ENCODE results near the gene HEY2. TPM values are rescaled to one million over a fixed set of nuclear protein-coding genes. Genes with fewer than 3 reads are reported as not detected.

HEY2 gene
- total RNA-seq, 2 experiments from 2014 or later = not detected

DNA sequence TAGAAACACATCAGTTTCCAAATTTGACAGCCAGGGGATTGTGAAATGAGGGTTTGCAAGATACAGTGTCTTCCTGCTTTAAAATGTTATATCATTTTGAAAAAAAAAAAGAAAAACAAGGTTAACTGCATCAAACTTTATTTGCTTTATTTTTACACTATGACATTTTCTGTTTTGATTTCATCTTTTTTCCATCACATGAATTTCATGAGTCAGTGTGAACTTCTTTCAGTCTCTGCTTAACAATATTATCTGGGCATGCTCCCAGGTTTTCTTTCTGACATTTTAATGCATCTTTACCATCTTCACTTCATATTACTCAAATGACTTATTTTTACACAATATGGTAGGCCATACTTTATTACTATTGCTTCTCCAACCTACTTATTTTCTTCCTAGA lies 43.2 kb downstream of the HEY2 start:
- H3K27ac Mint-ChIP-seq = peak overlapping the region; percentile 22
- no peak for DNase-seq

DNA sequence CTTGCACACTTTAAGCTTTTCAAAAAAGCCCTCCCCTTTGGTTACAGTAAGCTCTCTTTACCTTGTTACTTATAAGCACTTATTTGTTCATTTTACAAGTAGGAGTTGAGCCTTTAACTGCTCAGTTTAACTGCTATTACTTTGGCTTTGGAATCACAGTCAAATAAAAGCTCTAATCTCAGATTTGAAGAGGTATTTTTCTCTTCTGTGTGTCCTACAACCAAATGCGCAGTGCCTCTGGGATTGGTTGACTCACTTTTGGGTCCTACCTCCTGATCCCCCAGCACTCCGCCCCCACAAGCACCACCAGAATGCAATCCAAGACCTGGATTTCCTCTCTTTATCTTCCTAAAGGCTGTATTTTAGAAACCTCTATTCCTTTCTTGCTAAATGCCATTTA lies 43.8 kb downstream of the HEY2 start:
- DNase-seq = no peak
- Mint-ChIP-seq H3K4me3 (no peak overlapping the region), H3K27me3 (ENCODE audit: low read depth) (no peaks in the 10 kb centered on the region), H3K4me1 (ENCODE audit: low read depth) (peaks cover 58% of the 10 kb centered on the region), H3K9me3 (no peaks in the 10 kb centered on the region), H3K27ac (no peak overlapping the region), H3K36me3 (ENCODE audit: low read depth) (peaks cover 4% of the 10 kb centered on the region)
- intact Hi-C loops (cut with micrococcal nuclease) = loop anchor here (5.0 kb wide), 2 partner anchors 836 to 1474 kb away; partner anchors contain the start of gene RNF146
- CTCF ChIA-PET = interaction anchor here (0.6 to 4.4 kb wide), 11 partner anchors 9 to 183 kb away, joined by 3 to 16 read pairs (median 4); partner anchors contain the start of gene HINT3

More for the DNA sequence above, 43.2 kb downstream of the HEY2 start:
- peaks cover 6% of the 10 kb centered on the region for H3K36me3 Mint-ChIP-seq (ENCODE audit: low read depth)
- H3K4me3 Mint-ChIP-seq = peak overlapping the region; percentile 24
- peaks cover 60% of the 10 kb centered on the region for H3K4me1 Mint-ChIP-seq (ENCODE audit: low read depth)
- CTCF ChIA-PET = interaction anchor here (0.6 to 4.4 kb wide), 11 partner anchors 10 to 164 kb away, joined by 3 to 52 read pairs (median 4); partner anchors contain the start of gene HINT3
- H3K9me3 Mint-ChIP-seq = no peaks in the 10 kb centered on the region
- H3K27me3 Mint-ChIP-seq (ENCODE audit: low read depth) = no peaks in the 10 kb centered on the region
- intact Hi-C loops (cut with micrococcal nuclease) = loop anchor here (1.0 to 5.0 kb wide), 4 partner anchors 12 to 1475 kb away; partner anchors contain the start of gene RNF146

DNA sequence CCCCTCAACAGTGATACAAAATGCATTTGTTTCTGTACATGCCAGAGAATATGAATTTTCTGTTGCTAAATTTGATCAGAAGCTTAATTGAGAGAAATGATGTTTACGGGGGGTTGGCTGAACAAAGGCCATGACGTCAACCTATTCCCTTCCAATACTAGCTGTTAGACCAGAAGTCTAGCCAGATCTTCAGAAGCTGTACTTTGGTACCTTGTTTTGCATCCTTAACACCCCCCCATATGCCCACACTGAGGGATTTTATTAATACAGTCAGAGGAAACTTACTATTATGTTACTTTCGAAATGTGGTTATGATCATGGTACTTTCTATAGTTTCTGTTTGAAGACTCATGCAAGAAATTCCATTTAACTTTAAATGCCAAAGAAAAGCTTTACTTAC lies 44.4 kb downstream of the HEY2 start:
- CTCF ChIA-PET = interaction anchor here (0.7 to 4.4 kb wide), 9 partner anchors 8 to 193 kb away, joined by 3 to 16 read pairs (median 3); partner anchors contain the start of gene HINT3
- DNase-seq = no peak
- H3K9me3 Mint-ChIP-seq = no peaks in the 10 kb centered on the region
- intact Hi-C loops (cut with micrococcal nuclease) = loop anchor here (1.0 to 5.0 kb wide), 3 partner anchors 13 to 1473 kb away; partner anchors contain the start of gene RNF146
- H3K4me3 Mint-ChIP-seq = no peak overlapping the region
- no peaks in the 10 kb centered on the region for H3K27me3 Mint-ChIP-seq (ENCODE audit: low read depth)
- H3K4me1 Mint-ChIP-seq (ENCODE audit: low read depth) = peaks cover 56% of the 10 kb centered on the region
- H3K36me3 Mint-ChIP-seq (ENCODE audit: low read depth) = peaks cover 5% of the 10 kb centered on the region
- no peak overlapping the region for H3K27ac Mint-ChIP-seq

DNA sequence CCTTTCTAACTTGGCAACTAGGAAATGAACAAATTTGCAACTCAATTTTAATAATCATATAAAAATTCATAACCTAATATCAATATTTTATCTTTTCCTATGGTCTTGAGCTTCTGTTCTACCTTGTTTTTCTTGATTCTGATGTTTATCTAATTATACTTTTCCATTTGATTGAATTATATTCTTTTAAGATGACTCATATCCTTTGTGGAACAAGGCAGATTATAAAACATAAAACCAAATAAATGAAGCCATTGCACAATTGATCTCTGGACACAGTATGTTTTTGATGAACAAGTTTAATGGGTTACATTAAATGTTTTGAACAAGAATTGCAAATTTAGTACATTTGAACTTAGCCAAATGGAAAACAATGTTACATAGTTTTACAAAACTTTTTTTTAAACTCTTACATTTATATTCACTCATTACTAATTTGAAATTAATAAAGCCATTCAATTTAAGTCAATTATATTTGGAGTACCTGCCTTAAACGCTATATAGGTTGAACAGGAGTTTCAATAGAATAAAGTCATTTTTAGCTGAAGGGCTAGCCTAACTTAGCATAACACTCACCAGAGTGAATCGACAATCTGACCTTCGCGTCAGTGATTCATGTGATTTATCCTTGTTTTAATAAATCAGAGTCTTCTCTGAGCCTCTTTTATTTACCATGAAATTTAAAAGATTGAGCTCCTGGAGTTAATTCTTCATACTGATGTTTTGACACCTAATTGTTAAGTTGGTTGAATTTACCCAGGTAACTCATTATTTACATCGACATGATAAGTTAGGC lies 45.1 kb downstream of the HEY2 start:
- intact Hi-C loops (cut with micrococcal nuclease) = loop anchor here (1.0 to 5.0 kb wide), 3 partner anchors 13 to 1473 kb away; partner anchors contain the start of gene RNF146
- Mint-ChIP-seq H3K4me3 (no peak overlapping the region), H3K4me1 (ENCODE audit: low read depth) (peaks cover 51% of the 10 kb centered on the region), H3K27me3 (ENCODE audit: low read depth) (no peaks in the 10 kb centered on the region), H3K36me3 (ENCODE audit: low read depth) (peaks cover 8% of the 10 kb centered on the region), H3K27ac (no peak overlapping the region), H3K9me3 (no peaks in the 10 kb centered on the region)
- no peak for DNase-seq
- CTCF ChIA-PET = interaction anchor here (0.7 to 2.0 kb wide), 9 partner anchors 13 to 193 kb away, joined by 3 to 7 read pairs (median 3); partner anchors contain the start of gene HINT3

DNA sequence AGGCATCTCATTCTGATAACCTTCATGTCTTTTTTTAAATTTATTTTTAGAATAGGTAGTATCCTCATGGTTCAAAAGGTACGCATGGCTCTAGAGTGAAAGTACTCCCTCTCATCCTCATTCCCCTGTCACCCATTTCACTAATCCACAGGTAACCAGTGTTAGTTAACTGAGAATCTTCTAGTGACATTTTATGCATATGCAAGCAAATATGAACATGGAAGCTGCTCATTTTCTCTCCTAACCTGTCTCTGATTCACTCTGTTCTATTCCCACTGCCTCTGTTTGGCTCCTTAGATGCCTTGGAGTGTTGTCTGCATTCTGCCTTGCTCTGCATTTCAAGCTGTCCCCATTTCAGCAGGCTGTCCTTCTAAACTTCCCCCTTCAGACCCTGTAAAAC lies 45.9 kb downstream of the HEY2 start:
- Mint-ChIP-seq H3K4me1 (ENCODE audit: low read depth) (peaks cover 48% of the 10 kb centered on the region), H3K27ac (no peak overlapping the region), H3K9me3 (no peaks in the 10 kb centered on the region), H3K36me3 (ENCODE audit: low read depth) (peaks cover 9% of the 10 kb centered on the region), H3K4me3 (no peak overlapping the region), H3K27me3 (ENCODE audit: low read depth) (no peaks in the 10 kb centered on the region)
- DNase-seq = no peak
- intact Hi-C loops (cut with micrococcal nuclease) = no loop called here
- CTCF ChIA-PET = interaction anchor here (1.0 to 1.3 kb wide), 4 partner anchors 14 to 161 kb away, joined by 3 to 4 read pairs (median 3); partner anchors contain the start of gene HINT3

DNA sequence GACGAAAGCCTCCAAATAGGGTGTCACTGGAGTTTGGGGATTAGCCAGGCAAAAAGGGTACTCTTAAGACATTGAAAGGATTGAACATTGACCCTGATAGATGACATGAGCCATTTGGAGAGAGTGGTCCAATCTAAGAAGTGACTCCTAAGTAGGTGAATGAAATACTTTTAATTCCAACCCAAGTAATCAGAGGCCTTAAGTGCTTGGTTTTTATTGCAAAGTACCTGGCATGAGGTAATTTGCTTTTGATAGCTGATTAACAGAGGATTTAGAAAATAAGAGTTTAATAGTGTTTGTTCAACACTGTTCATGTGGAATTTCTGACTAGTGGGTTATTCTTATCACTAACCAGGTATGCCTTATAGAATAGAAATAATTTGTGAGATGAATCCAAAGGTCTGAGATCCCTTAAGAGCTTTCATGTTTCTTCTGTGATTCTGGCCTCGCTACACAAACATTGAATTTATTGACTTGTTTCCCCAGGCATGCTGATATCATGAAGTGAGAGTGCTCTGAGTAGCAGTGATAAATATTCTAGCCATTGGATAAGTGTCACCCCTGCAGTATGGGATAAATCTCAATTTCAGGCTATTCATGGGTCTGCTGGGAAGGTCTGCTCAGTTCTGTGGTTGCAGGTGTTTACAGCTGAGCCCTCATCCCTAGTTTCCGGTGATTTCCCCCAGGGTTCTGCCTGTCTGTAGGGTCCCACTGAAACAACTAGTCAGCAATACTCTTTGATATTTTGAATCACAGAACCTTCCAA lies 47.9 kb downstream of the HEY2 start:
- Mint-ChIP-seq H3K4me3 (no peak overlapping the region), H3K4me1 (ENCODE audit: low read depth) (peaks cover 41% of the 10 kb centered on the region), H3K27me3 (ENCODE audit: low read depth) (no peaks in the 10 kb centered on the region), H3K36me3 (ENCODE audit: low read depth) (peaks cover 14% of the 10 kb centered on the region), H3K27ac (no peak overlapping the region), H3K9me3 (no peaks in the 10 kb centered on the region)
- DNase-seq = no peak
- CTCF ChIA-PET = interaction anchor here (0.9 kb wide), 1 partner anchor 13 kb away, joined by 3 read pairs; no protein-coding TSS in a partner anchor
- intact Hi-C loops (cut with micrococcal nuclease) = no loop called here

DNA sequence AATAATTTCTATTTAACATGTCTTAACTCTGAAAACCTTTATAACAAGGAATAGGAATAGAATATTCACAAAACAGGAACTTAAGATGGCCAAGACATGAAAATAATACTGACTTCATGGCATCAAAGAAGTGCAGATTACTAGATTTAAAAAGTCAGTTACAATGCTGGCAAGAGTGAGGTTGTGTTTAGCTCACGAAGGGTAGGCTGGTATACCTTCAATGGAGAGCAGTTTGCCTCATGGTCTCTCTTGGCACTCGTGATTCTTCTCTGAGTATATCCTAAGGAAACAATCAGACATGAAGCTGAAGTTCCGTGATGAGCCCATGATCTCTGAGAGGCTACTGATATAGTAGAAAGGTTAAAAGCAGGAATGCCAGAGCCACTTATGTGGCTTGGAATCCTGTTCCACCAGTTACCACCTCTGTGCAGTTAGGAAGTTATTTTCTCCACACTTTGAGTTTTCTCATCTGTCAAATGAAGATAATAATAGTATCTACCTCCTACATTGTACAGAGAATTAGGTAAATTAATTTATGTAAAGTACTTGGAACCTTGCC lies 48.5 kb downstream of the HEY2 start:
- Mint-ChIP-seq H3K4me1 (ENCODE audit: low read depth) (peaks cover 41% of the 10 kb centered on the region), H3K36me3 (ENCODE audit: low read depth) (peaks cover 17% of the 10 kb centered on the region), H3K4me3 (no peak overlapping the region), H3K9me3 (no peaks in the 10 kb centered on the region), H3K27me3 (ENCODE audit: low read depth) (no peaks in the 10 kb centered on the region), H3K27ac (no peak overlapping the region)
- no peak for DNase-seq
- intact Hi-C loops (cut with micrococcal nuclease) = no loop called here
- CTCF ChIA-PET = interaction anchor here (0.9 kb wide), 1 partner anchor 12 kb away, joined by 3 read pairs; no protein-coding TSS in a partner anchor

DNA sequence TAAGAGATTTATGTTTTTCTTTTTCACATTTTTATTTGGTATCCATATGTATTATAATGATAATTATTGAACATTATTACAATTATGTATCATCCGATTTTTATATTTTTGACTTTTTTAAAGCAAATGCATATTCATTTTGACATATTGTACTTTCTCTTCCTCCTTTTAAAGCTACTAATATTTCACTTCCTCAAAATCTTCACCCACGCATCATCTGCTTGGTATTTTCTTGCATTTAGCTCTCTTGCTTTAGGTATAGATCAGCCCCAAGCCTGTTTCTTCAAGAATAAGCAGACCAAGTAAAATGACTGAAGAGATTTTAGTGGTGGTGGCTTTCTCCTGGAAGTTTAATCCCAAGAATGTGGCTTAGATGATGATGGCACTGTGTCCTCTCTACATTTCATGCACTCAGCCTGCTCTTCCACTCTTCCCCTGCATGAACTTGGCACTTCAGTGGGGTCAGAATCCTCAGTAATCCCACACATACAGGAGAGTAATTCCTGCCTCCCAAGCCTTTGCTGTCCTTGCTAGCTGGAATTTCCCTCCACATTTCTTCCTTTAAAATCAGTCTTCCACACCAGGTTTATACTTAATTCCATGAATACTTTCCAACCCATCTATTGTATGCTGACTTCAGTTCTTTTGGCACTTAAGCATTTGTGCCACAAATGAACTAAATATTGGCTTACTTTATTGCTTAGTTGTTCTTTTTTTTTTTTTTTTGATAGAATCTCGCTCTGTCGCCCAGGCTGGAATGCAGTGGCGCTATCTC lies 49.5 kb downstream of the HEY2 start:
- no peaks in the 10 kb centered on the region for H3K27me3 Mint-ChIP-seq (ENCODE audit: low read depth)
- H3K36me3 Mint-ChIP-seq (ENCODE audit: low read depth) = peaks cover 19% of the 10 kb centered on the region
- no peaks in the 10 kb centered on the region for H3K9me3 Mint-ChIP-seq
- no peak overlapping the region for H3K27ac Mint-ChIP-seq
- intact Hi-C loops (cut with micrococcal nuclease) = no loop called here
- peaks cover 40% of the 10 kb centered on the region for H3K4me1 Mint-ChIP-seq (ENCODE audit: low read depth)
- no peak overlapping the region for H3K4me3 Mint-ChIP-seq
- no peak for DNase-seq
- CTCF ChIA-PET = interaction anchor here (1.3 kb wide), 2 partner anchors 59 to 154 kb away, joined by 3 to 4 read pairs; no protein-coding TSS in a partner anchor

DNA sequence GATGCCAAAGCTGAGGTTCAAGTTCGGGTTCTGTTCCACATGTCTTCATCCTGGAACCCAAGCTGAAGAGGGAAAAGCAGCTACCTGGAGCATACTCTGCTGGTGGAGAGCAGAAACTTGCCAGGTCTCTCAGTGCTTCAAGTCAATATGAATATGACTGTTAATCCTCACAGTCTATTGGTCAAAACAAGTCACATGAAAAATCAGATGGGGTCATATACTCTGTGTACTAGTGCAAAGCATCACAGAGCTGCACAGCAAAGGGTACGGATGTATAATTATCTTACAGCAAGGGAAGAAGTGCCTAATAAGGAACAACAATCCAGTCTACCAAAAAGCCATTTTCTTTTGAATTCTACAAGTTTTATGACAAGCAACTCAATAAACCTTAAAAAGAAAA lies 53.0 kb downstream of the HEY2 start:
- peaks cover 21% of the 10 kb centered on the region for H3K36me3 Mint-ChIP-seq (ENCODE audit: low read depth)
- no peaks in the 10 kb centered on the region for H3K27me3 Mint-ChIP-seq (ENCODE audit: low read depth)
- intact Hi-C loops (cut with micrococcal nuclease) = loop anchor here (10.0 kb wide), 2 partner anchors 1622 to 1682 kb away; no protein-coding TSS in a partner anchor
- no peaks in the 10 kb centered on the region for H3K9me3 Mint-ChIP-seq
- DNase-seq = no peak
- peaks cover 49% of the 10 kb centered on the region for H3K4me1 Mint-ChIP-seq (ENCODE audit: low read depth)
- CTCF ChIA-PET = interaction anchor here (0.8 to 1.2 kb wide), 3 partner anchors 9 to 104 kb away, joined by 3 to 5 read pairs (median 3); no protein-coding TSS in a partner anchor
- H3K27ac Mint-ChIP-seq = no peak overlapping the region
- no peak overlapping the region for H3K4me3 Mint-ChIP-seq

DNA sequence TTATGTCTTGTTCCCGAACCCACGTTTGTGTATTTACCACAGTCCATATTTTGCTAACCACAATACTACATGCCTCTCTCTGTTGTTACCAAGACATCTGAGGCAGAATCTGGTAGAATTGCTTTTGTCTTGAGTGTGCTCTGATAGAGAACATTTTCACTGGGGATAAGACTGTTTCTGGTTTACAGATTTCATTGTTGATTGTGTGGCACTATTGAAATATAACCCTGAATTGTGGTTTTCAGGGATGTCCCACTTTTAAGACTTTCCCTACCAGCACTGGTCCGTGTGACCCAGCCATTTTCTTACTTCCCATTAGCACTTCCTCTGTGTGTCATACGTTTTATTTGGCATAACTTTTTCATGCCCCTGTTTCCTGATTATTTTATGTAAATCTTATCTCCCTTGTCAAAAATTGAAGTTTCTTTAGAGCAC lies 53.5 kb downstream of the HEY2 start:
- Mint-ChIP-seq H3K36me3 (ENCODE audit: low read depth) (peaks cover 25% of the 10 kb centered on the region), H3K9me3 (no peaks in the 10 kb centered on the region), H3K4me3 (no peak overlapping the region), H3K27me3 (ENCODE audit: low read depth) (no peaks in the 10 kb centered on the region), H3K4me1 (ENCODE audit: low read depth) (peaks cover 51% of the 10 kb centered on the region), H3K27ac (no peak overlapping the region)
- intact Hi-C loops (cut with micrococcal nuclease) = loop anchor here (10.0 kb wide), 2 partner anchors 1622 to 1682 kb away; no protein-coding TSS in a partner anchor
- CTCF ChIA-PET = interaction anchor here (1.2 kb wide), 2 partner anchors 10 to 11 kb away, joined by 3 to 5 read pairs; no protein-coding TSS in a partner anchor
- DNase-seq = no peak

DNA sequence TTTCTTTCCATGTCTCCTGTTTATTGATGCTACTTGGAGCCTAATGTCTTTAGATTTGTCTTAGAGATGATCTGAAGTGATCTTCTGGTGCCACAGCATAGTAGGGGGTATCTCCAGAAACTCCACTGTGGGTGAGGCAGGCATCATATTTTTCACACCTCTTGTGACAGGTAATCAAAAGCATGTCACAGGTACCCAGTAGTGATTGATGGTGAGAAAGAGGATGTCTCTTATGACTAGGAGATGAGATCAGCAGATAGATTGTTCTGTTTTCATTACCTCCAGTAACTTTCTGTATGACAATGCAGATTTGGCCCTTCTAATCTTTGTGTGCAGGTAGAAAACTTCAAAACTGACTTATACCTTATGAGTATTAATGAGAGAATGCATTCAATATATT lies 54.8 kb downstream of the HEY2 start:
- peak; percentile 67 for DNase-seq
- Mint-ChIP-seq H3K9me3 (no peaks in the 10 kb centered on the region), H3K27me3 (ENCODE audit: low read depth) (no peaks in the 10 kb centered on the region), H3K27ac (no peak overlapping the region), H3K4me3 (no peak overlapping the region), H3K36me3 (ENCODE audit: low read depth) (peaks cover 30% of the 10 kb centered on the region), H3K4me1 (ENCODE audit: low read depth) (peaks cover 63% of the 10 kb centered on the region)
- intact Hi-C loops (cut with micrococcal nuclease) = loop anchor here (1.0 to 10.0 kb wide), 5 partner anchors 12 to 1681 kb away; no protein-coding TSS in a partner anchor
- CTCF ChIA-PET = interaction anchor here (1.2 to 1.3 kb wide), 2 partner anchors 12 to 14 kb away, joined by 4 read pairs; no protein-coding TSS in a partner anchor
